KMS-11 (cell line): ENCODE results near the gene HTATIP2.

Experiments
- H2AFZ ChIP-seq: fragments of 200-600 bp; sonication (generic); 2 replicates; pipeline ENCODE4 v1.6.1; 2016; ENCODE audit warnings: antibody characterized with exemption, mixed run types, low read depth
- H3K27ac ChIP-seq: fragments of 200-600 bp; sonication (generic); 2 replicates; pipeline ENCODE4 v1.6.1; 2016; ENCODE audit warnings: mild to moderate bottlenecking, mixed run types
- H3K27me3 ChIP-seq: fragments of 200-600 bp; sonication (generic); 2 replicates; pipeline ENCODE4 v1.6.1; 2017; ENCODE audit warnings: mild to moderate bottlenecking, low read depth, mixed run types, moderate library complexity; ENCODE audit not compliant: insufficient read depth
- H3K36me3 ChIP-seq: fragments of 200-600 bp; sonication (generic); 2 replicates; pipeline ENCODE4 v1.6.1; 2017; ENCODE audit warnings: mild to moderate bottlenecking, mixed run types; ENCODE audit not compliant: insufficient read depth
- H3K4me1 ChIP-seq: fragments of 200-600 bp; sonication (generic); 2 replicates; pipeline ENCODE4 v1.6.1; 2016; ENCODE audit warnings: mild to moderate bottlenecking, low read depth, mixed run types; ENCODE audit not compliant: poor library complexity, severe bottlenecking
- H3K4me2 ChIP-seq: fragments of 200-600 bp; sonication (generic); 2 replicates; pipeline ENCODE4 v1.7.0; 2016; ENCODE audit warnings: mild to moderate bottlenecking, mixed run types
- H3K4me3 ChIP-seq: fragments of 200-600 bp; sonication (generic); IDR thresholded peaks from 2 replicates; pipeline ENCODE4 v1.6.1; 2017; ENCODE audit warnings: low read depth, low read length, mixed read lengths; ENCODE audit not compliant: insufficient read depth
- H3K79me2 ChIP-seq: fragments of 200-600 bp; sonication (generic); 2 replicates; pipeline ENCODE4 v1.6.1; 2016; ENCODE audit warnings: low read depth, mixed run types; ENCODE audit not compliant: insufficient read depth
- H3K9ac ChIP-seq: fragments of 200-600 bp; sonication (generic); 2 replicates; pipeline ENCODE4 v1.6.1; 2016; ENCODE audit warnings: mild to moderate bottlenecking, mixed run types
- H4K20me1 ChIP-seq: fragments of 200-600 bp; sonication (generic); 2 replicates; pipeline ENCODE4 v1.6.1; 2016; ENCODE audit warnings: mild to moderate bottlenecking, mixed run types; ENCODE audit not compliant: insufficient read depth
- CTCF ChIP-seq: fragments of 200-600 bp; sonication (generic); conservative IDR thresholded peaks from 2 replicates; pipeline ENCODE4 v1.6.1; 2017; ENCODE audit warnings: low read depth, mild to moderate bottlenecking, antibody characterized with exemption, low read length, moderate library complexity, mixed read lengths

Gene HTATIP2

DNA sequence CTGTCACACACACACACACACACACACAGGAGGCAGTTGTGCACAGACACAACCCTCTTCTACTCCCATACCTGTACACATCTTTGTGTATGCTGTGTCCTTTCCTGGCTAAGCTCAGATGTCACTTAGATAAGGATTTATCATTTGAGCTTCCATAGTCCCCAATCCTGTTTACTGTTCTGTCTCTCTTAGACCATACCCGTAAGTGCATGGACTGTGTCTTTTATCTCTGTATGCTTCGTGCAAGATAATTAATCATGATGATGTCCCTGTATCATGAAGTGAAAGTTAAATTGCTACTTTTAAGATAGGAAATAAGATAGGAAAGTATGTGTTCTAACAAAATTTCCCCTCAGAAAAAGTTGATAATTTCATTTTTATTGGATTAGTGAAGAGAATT is 54.3 kb downstream of the HTATIP2 start:
- H3K4me2 ChIP-seq, result no peak overlapping the region
- no peak overlapping the region for H3K9ac ChIP-seq
- no peaks in the 10 kb centered on the region for H3K27me3 ChIP-seq
- no peaks in the 10 kb centered on the region; the same call in 1 of the 2 replicates for H3K79me2 ChIP-seq
- H3K27ac ChIP-seq, result no peak overlapping the region
- no peak overlapping the region for H2AFZ ChIP-seq
- H3K4me1 ChIP-seq, result no peaks in the 10 kb centered on the region
- no peak overlapping the region for H3K4me3 ChIP-seq
- no peak for TF ChIP-seq CTCF
- peaks cover 11% of the 10 kb centered on the region; the same call in 1 of the 2 replicates for H3K36me3 ChIP-seq
- H4K20me1 ChIP-seq, result no peaks in the 10 kb centered on the region

DNA sequence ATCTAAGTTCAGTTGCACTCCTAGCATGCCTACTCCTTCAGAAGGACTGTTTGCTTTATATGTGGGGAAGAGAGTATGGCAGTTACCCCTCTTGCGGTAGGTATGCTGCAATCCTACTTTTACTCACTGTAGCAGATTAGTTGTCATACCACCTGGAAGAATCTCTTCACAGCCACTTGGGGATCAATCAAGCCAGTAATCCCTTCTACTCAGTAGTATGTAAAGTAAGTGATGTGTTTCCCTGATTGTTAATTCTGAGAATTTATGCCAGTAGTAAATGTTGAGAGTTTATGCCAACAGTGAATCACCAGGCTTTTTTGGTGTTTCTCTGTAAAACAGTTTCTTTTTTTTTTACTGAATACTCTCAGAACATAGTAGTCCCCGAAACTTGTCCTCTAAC is 58.4 kb downstream of the HTATIP2 start:
- Histone ChIP-seq H3K4me1 (no peaks in the 10 kb centered on the region), H4K20me1 (no peaks in the 10 kb centered on the region), H3K4me3 (no peak overlapping the region), H3K9ac (no peak overlapping the region), H3K27ac (no peak overlapping the region), H3K79me2 (no peaks in the 10 kb centered on the region; the same call in 1 of the 2 replicates), H2AFZ (no peak overlapping the region), H3K4me2 (no peak overlapping the region), H3K27me3 (no peaks in the 10 kb centered on the region), H3K36me3 (peaks cover 11% of the 10 kb centered on the region; the same call in 1 of the 2 replicates)
- TF ChIP-seq CTCF, result no peak

DNA sequence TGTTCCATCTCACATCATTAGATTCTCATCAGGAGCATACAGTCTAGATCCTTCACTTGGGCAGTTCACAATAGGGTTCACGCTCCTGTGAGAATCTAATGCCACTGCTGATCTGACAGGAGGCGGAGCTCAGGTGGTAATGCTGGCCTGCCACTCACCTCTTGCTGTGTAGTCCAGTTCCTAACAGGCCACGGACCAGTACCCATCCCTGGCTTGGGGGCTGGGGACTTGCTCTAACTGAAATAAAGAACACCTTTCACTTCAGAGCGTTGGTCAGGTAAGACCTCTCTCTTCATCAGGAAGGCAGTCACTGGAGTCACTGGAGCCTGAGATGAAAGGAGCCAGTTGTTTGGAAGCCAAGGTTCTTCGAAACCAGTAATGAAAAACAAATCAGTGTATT is 65.7 kb downstream of the HTATIP2 start:
- Histone ChIP-seq H3K4me2 (no peak overlapping the region), H3K27me3 (no peaks in the 10 kb centered on the region), H3K9ac (no peak overlapping the region), H3K4me3 (no peak overlapping the region), H3K27ac (no peak overlapping the region), H2AFZ (no peak overlapping the region), H3K79me2 (no peaks in the 10 kb centered on the region), H4K20me1 (no peaks in the 10 kb centered on the region), H3K4me1 (no peaks in the 10 kb centered on the region), H3K36me3 (no peaks in the 10 kb centered on the region; the same call in 1 of the 2 replicates)
- no peak for TF ChIP-seq CTCF
